Measurements from ENCODE around the gene SLC38A1. TPM values are rescaled to one million over a fixed set of nuclear protein-coding genes. Genes with fewer than 3 reads are reported as not detected.
A peak's percentile ranks its signal among the peaks of the same experiment; 100 is the strongest.

The SLC38A1 gene
- total and polyA plus RNA-seq, 10 donors: 26.9 to 142 (median 92.6) TPM

- Histone ChIP-seq H3K36me3 (peaks cover 0 to 72% (median 3%) of the 10 kb centered on the region in 6 donors), H3K4me1 (peaks cover 8 to 87% (median 18%) of the 10 kb centered on the region in 6 donors), H3K27ac (peak overlapping the region in 1 of 8 donors; percentile 28), H3K27me3 (replicated peaks in 1 of 7) (no peaks in the 10 kb centered on the region), H3K9me3 (no peaks in the 10 kb centered on the region), H3K4me3 (no peak overlapping the region)
- no peak for DNase-seq
- intact Hi-C loops (cut with DNase I; ENCODE audit: low total_unique reads): no loop called here
- TF ChIP-seq CTCF (IDR thresholded peaks at IDR 0.05 in 8 of 11, conservative IDR thresholded peaks at IDR 0.05 in 3 of 11): no peak
- TF ChIP-seq POLR2A (IDR thresholded peaks at IDR 0.05): no peak
- no peak for TF ChIP-seq POLR2AphosphoS5 (IDR thresholded peaks at IDR 0.05)
- 42 to 59% (median 43%) methylated on average over 2 of the region's 2 CpGs for WGBS, 5 donors
Observed at GRCh38 chr12:46233423-46233822, 35.4 kb downstream of the SLC38A1 start.

- no peak overlapping the region for H3K4me3 ChIP-seq
- no peaks in the 10 kb centered on the region for H3K27me3 ChIP-seq (replicated peaks in 1 of 7)
- DNase-seq: no peak
- no peak overlapping the region for H3K27ac ChIP-seq
- peaks cover 0 to 67% (median 5%) of the 10 kb centered on the region in 6 donors for H3K36me3 ChIP-seq
- no peaks in the 10 kb centered on the region for H3K9me3 ChIP-seq
- TF ChIP-seq CTCF (IDR thresholded peaks at IDR 0.05 in 8 of 11, conservative IDR thresholded peaks at IDR 0.05 in 3 of 11) (no peak), POLR2A (IDR thresholded peaks at IDR 0.05) (no peak), POLR2AphosphoS5 (IDR thresholded peaks at IDR 0.05) (no peak)
- intact Hi-C loops (cut with DNase I; ENCODE audit: low total_unique reads): no loop called here
- H3K4me1 ChIP-seq: peaks cover 0 to 87% (median 22%) of the 10 kb centered on the region in 6 donors
- WGBS, 5 donors: 76 to 81% (median 79%) methylated on average over 5 of the region's 5 CpGs
Observed at GRCh38 chr12:46230983-46231382, 37.9 kb downstream of the SLC38A1 start.

GRCh38 chr12:46230306-46230705 lies 38.5 kb downstream of the SLC38A1 start:
- intact Hi-C loops (cut with DNase I; ENCODE audit: low total_unique reads): no loop called here
- Histone ChIP-seq H3K4me1 (peaks cover 0 to 86% (median 19%) of the 10 kb centered on the region in 6 donors), H3K27ac (peak overlapping the region in 1 of 8 donors; percentile 21), H3K9me3 (no peaks in the 10 kb centered on the region), H3K36me3 (peaks cover 0 to 71% (median 5%) of the 10 kb centered on the region in 6 donors), H3K4me3 (no peak overlapping the region), H3K27me3 (replicated peaks in 1 of 7) (no peaks in the 10 kb centered on the region)
- TF ChIP-seq POLR2AphosphoS5 (IDR thresholded peaks at IDR 0.05) (no peak), POLR2A (IDR thresholded peaks at IDR 0.05) (no peak), CTCF (IDR thresholded peaks at IDR 0.05 in 8 of 11, conservative IDR thresholded peaks at IDR 0.05 in 3 of 11) (no peak)
- whole genome bisulfite sequencing, 5 donors: 78 to 98% (median 80%) methylated on average over 2 of the region's 2 CpGs
- DNase-seq: no peak

GRCh38 chr12:46227616-46228015 lies 41.2 kb downstream of the SLC38A1 start:
- H3K4me3 ChIP-seq: no peak overlapping the region
- H3K36me3 ChIP-seq: peaks cover 0 to 74% (median 5%) of the 10 kb centered on the region in 6 donors
- TF ChIP-seq POLR2AphosphoS5 (IDR thresholded peaks at IDR 0.05): no peak
- no peak for TF ChIP-seq POLR2A (IDR thresholded peaks at IDR 0.05)
- TF ChIP-seq CTCF (IDR thresholded peaks at IDR 0.05 in 8 of 11, conservative IDR thresholded peaks at IDR 0.05 in 3 of 11): no peak
- no peaks in the 10 kb centered on the region for H3K9me3 ChIP-seq
- H3K27ac ChIP-seq: peak overlapping the region in 5 of 8 donors; percentile 16 to 72 (median 38)
- no peaks in the 10 kb centered on the region for H3K27me3 ChIP-seq (replicated peaks in 1 of 7)
- intact Hi-C loops (cut with DNase I; ENCODE audit: low total_unique reads): no loop called here
- 30 to 54% (median 36%) methylated on average over 2 of the region's 2 CpGs for WGBS, 5 donors
- peaks cover 10 to 88% (median 27%) of the 10 kb centered on the region in 6 donors for H3K4me1 ChIP-seq
- DNase-seq: no peak
